ENCODE results near the gene STK24.

DNA sequence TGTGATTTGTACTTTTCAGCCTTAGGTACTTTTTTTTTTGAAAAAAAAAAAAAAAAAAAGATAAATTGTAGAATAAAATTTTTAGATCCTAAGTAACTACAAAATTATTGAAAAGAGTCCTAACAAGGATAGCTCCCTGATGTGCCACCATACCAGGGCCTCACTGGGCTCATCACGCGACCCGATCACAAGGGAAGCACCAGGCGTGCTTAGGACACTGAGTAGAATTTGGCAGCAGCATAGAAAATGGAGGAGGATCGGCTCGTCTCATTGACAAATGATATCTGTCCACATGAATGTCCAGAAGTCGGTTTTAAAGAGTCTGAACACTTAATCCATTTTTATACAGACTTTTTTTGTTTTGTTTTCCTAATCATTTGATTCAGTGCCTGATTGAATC is 179.0 kb downstream of the STK24 start:
- TF ChIP-seq, protein P1, sequence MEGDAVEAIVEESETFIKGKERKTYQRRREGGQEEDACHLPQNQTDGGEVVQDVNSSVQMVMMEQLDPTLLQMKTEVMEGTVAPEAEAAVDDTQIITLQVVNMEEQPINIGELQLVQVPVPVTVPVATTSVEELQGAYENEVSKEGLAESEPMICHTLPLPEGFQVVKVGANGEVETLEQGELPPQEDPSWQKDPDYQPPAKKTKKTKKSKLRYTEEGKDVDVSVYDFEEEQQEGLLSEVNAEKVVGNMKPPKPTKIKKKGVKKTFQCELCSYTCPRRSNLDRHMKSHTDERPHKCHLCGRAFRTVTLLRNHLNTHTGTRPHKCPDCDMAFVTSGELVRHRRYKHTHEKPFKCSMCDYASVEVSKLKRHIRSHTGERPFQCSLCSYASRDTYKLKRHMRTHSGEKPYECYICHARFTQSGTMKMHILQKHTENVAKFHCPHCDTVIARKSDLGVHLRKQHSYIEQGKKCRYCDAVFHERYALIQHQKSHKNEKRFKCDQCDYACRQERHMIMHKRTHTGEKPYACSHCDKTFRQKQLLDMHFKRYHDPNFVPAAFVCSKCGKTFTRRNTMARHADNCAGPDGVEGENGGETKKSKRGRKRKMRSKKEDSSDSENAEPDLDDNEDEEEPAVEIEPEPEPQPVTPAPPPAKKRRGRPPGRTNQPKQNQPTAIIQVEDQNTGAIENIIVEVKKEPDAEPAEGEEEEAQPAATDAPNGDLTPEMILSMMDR (IDR thresholded peaks at IDR 0.05; ENCODE audit: control extremely low read depth in 1 of 3, insufficient read depth in 1 of 3, low read depth in 1 of 3, low read length in 3 of 3): no peak
- TF ChIP-seq SIN3A (conservative IDR thresholded peaks at IDR 0.05 in 1 of 2, IDR thresholded peaks at IDR 0.05 in 1 of 2; ENCODE audit: low read depth in 1 of 2, low read length in 2 of 2) (no peak), EZH2 (IDR thresholded peaks at IDR 0.05; ENCODE audit: low read depth, low read length, severe bottlenecking) (no peak), POLR2A (IDR thresholded peaks at IDR 0.05; ENCODE audit: control extremely low read depth in 1 of 2, low read depth in 2 of 2, low read length in 2 of 2) (no peak), POU5F1 (IDR thresholded peaks at IDR 0.05; ENCODE audit: low read depth, low read length) (no peak), RAD21 (IDR thresholded peaks at IDR 0.05 in 1 of 2, conservative IDR thresholded peaks at IDR 0.05 in 1 of 2; ENCODE audit: low read depth in 2 of 2, low read length in 2 of 2) (no peak), GTF2F1 (IDR thresholded peaks at IDR 0.05; ENCODE audit: borderline replicate concordance, low read depth, low read length) (no peak), TAF1 (IDR thresholded peaks at IDR 0.05; ENCODE audit: low read depth, low read length) (no peak), EP300 (IDR thresholded peaks at IDR 0.05; ENCODE audit: borderline replicate concordance in 1 of 2, low read depth in 2 of 2, low read length in 2 of 2) (no peak), TCF12 (IDR thresholded peaks at IDR 0.05; ENCODE audit: low read depth, low read length) (no peak), CREB1 (IDR thresholded peaks at IDR 0.05) (no peak), POLR2AphosphoS5 (IDR thresholded peaks at IDR 0.05; ENCODE audit: low read depth, low read length) (no peak)
- TF ChIP-seq, protein P2, sequence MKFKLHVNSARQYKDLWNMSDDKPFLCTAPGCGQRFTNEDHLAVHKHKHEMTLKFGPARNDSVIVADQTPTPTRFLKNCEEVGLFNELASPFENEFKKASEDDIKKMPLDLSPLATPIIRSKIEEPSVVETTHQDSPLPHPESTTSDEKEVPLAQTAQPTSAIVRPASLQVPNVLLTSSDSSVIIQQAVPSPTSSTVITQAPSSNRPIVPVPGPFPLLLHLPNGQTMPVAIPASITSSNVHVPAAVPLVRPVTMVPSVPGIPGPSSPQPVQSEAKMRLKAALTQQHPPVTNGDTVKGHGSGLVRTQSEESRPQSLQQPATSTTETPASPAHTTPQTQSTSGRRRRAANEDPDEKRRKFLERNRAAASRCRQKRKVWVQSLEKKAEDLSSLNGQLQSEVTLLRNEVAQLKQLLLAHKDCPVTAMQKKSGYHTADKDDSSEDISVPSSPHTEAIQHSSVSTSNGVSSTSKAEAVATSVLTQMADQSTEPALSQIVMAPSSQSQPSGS (IDR thresholded peaks at IDR 0.05; ENCODE audit: low read length): no peak
- TF ChIP-seq, protein P3, sequence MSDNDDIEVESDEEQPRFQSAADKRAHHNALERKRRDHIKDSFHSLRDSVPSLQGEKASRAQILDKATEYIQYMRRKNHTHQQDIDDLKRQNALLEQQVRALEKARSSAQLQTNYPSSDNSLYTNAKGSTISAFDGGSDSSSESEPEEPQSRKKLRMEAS (IDR thresholded peaks at IDR 0.05): no peak
